Measurements from ENCODE around the gene ITPR1. TPM values are rescaled to one million over a fixed set of nuclear protein-coding genes. Genes with fewer than 3 reads are reported as not detected.
A peak's percentile ranks its signal among the peaks of the same experiment; 100 is the strongest.

The ITPR1 gene
- total RNA-seq, 1 donor from 2014 or later: 143 TPM

DNA sequence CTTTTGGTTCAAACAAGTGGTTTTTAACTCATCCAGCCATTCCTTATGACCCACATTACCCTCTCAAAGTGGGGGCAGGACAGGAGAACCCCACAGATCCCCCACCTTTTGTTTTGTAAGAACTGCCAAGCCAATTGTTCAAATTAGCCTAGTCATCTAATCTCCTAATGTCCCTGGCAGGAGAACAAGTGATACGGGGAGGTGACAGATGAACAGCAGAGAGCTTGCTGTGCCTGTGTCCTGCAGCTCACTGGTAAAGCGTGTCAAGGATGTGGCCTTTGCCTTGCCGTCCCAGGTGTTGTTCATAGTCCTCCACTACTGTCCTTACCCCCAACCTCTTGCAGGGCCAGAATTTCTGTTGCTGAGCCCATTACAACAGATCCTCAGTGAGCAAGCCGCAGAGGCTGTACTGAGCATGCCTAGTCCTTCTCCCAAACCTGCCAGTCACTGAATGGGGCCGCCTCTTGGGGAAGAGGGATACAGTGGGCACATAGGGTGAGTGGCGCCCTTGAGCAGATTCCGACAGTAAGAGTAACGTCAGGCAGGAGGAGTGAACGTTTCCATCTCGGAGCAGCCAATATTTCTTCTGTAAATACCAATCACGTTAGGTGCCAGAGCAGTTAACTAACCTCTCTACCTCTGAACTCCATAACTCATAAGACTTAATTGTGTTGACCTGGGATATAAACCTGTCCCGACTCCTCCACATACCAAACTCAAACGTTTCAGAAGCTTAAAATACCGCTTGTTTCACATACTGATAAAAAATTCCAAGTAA, 87.4 kb downstream of the ITPR1 start:
- Mint-ChIP-seq H3K4me3 (no peak overlapping the region), H3K36me3 (ENCODE audit: low read depth) (peaks cover 4% of the 10 kb centered on the region), H3K4me1 (peaks cover 70% of the 10 kb centered on the region), H3K9me3 (no peaks in the 10 kb centered on the region), H3K27ac (peak overlapping the region; percentile 71), H3K27me3 (no peaks in the 10 kb centered on the region)
- ChIA-PET POLR2A (interaction anchor here (0.6 kb wide), 1 partner anchor 9 kb away, joined by 4 read pairs; no protein-coding TSS in a partner anchor), CTCF (no interaction called here)
- intact Hi-C loops (cut with micrococcal nuclease): loop anchor here (5.0 kb wide), 1 partner anchor 73 kb away; no protein-coding TSS in a partner anchor
- TF ChIP-seq, protein P1, sequence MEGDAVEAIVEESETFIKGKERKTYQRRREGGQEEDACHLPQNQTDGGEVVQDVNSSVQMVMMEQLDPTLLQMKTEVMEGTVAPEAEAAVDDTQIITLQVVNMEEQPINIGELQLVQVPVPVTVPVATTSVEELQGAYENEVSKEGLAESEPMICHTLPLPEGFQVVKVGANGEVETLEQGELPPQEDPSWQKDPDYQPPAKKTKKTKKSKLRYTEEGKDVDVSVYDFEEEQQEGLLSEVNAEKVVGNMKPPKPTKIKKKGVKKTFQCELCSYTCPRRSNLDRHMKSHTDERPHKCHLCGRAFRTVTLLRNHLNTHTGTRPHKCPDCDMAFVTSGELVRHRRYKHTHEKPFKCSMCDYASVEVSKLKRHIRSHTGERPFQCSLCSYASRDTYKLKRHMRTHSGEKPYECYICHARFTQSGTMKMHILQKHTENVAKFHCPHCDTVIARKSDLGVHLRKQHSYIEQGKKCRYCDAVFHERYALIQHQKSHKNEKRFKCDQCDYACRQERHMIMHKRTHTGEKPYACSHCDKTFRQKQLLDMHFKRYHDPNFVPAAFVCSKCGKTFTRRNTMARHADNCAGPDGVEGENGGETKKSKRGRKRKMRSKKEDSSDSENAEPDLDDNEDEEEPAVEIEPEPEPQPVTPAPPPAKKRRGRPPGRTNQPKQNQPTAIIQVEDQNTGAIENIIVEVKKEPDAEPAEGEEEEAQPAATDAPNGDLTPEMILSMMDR (IDR thresholded peaks at IDR 0.05): no peak
- ATAC-seq (ENCODE audit: low read depth) (no peak), DNase-seq (no peak)

DNA sequence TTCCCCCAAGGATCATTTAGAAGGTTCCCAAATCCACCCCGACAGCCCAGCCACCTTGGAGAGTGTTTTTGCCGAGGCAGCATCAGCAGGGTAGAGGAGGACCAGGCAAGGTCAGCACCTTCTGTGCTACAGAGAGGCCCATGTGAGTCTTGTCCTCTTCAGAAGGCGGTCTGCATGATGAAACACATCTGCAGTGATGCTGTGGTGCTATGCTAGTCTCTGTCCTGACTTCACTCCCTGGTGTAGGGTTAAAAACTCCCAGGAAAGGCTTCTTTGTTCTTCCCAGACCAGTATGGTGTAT, 87.9 kb downstream of the ITPR1 start:
- CTCF ChIA-PET: no interaction called here

DNA sequence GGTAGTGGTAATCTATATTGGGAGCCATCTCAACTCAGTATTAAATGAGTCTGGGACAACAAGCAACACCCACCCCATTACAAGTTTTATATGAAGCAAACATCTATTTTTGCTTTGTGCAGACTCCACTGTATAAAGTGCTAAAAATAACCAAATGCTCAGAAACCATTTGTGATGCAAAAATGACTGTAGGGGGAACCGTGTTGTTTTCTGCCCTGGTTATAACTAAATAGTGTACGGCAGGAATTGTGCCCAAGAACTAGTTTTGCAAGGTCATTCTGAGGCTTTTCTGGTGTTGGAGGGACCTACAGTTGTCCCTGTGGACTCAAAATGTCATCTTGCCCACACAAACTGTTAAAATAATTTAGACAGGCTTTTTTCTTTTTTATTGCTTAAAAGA, 88.3 kb downstream of the ITPR1 start:
- H3K4me1 Mint-ChIP-seq: peaks cover 71% of the 10 kb centered on the region
- intact Hi-C loops (cut with micrococcal nuclease): loop anchor here (5.0 kb wide), 1 partner anchor 74 kb away; no protein-coding TSS in a partner anchor
- DNase-seq (no peak), ATAC-seq (ENCODE audit: low read depth) (no peak)
- no peak overlapping the region for H3K4me3 Mint-ChIP-seq
- peak overlapping the region; percentile 71 for H3K27ac Mint-ChIP-seq
- H3K27me3 Mint-ChIP-seq: no peaks in the 10 kb centered on the region
- no peaks in the 10 kb centered on the region for H3K9me3 Mint-ChIP-seq
- no peaks in the 10 kb centered on the region for H3K36me3 Mint-ChIP-seq (ENCODE audit: low read depth)
- ChIA-PET CTCF (no interaction called here), POLR2A (interaction anchor here (0.6 kb wide), 1 partner anchor 8 kb away, joined by 4 read pairs; no protein-coding TSS in a partner anchor)
- TF ChIP-seq, protein P1 (IDR thresholded peaks at IDR 0.05): no peak

More for the DNA sequence above, 87.9 kb downstream of the ITPR1 start:
- Mint-ChIP-seq H3K4me1 (peaks cover 70% of the 10 kb centered on the region), H3K9me3 (no peaks in the 10 kb centered on the region), H3K4me3 (no peak overlapping the region), H3K27ac (peak overlapping the region; percentile 71), H3K27me3 (no peaks in the 10 kb centered on the region), H3K36me3 (ENCODE audit: low read depth) (peaks cover 3% of the 10 kb centered on the region)
- TF ChIP-seq, protein P1 (IDR thresholded peaks at IDR 0.05): no peak
- intact Hi-C loops (cut with micrococcal nuclease): loop anchor here (5.0 kb wide), 1 partner anchor 74 kb away; no protein-coding TSS in a partner anchor
- POLR2A ChIA-PET: interaction anchor here (0.6 kb wide), 1 partner anchor 9 kb away, joined by 4 read pairs; no protein-coding TSS in a partner anchor
- DNase-seq: no peak
- ATAC-seq (ENCODE audit: low read depth): peak; percentile 23

DNA sequence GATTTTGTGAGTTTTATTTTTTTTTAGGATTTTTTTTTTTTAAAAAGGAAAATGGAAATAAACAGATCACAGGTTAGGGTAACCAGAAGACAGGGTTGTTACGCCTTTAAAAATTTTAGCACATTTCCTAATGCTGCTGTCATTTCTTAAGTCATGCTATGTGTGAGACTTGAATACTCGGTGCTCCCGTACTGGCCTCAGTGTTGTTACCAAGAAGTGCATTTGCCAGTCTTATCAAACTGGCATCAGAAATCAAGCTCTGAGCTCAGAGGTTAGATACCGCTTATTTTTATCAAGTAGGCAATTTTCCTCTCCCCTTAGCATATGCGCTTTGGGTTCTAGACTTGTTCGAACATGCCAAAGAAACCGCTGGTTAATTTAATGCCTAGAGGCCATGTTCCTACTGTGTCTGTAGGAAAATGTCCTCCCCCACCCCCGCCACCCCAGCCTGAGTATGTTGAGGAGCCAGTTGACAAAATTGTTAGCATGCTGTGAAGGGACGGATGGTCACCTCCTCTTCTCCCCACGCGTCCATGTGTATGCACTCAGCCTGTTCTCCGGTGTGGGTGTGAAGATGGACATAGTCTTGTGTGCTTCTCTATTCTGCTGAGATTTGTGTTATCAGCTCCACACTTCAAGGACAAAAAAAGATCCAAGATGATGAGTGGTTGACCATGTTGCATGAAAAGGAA, 88.9 kb downstream of the ITPR1 start:
- H3K36me3 Mint-ChIP-seq (ENCODE audit: low read depth): no peaks in the 10 kb centered on the region
- H3K27me3 Mint-ChIP-seq: no peaks in the 10 kb centered on the region
- TF ChIP-seq, protein P1 (IDR thresholded peaks at IDR 0.05): no peak
- DNase-seq (no peak), ATAC-seq (ENCODE audit: low read depth) (no peak)
- no peak overlapping the region for H3K27ac Mint-ChIP-seq
- H3K4me3 Mint-ChIP-seq: no peak overlapping the region
- ChIA-PET POLR2A (no interaction called here), CTCF (no interaction called here)
- intact Hi-C loops (cut with micrococcal nuclease): loop anchor here (5.0 kb wide), 1 partner anchor 75 kb away; no protein-coding TSS in a partner anchor
- no peaks in the 10 kb centered on the region for H3K9me3 Mint-ChIP-seq
- H3K4me1 Mint-ChIP-seq: peaks cover 76% of the 10 kb centered on the region

DNA sequence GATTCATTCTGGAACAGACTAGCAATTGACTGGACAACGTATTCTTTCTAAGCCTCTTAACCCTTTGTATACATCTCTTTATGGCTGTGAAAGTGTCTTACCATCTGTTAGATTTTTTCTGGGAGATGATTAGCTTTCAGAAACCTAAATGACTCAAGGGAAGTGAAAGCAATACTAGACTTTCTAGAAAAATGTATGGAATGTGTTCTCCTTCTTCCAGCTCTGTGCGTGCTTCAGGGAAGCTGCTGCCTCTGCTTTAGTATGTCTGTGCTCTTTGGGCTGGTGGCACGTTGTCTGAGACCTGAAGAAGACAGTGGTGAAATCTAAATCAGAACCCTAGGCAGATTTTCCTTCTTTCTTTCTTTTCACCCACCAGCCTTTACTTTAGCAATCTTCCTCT, 89.5 kb downstream of the ITPR1 start:
- POLR2A ChIA-PET: interaction anchor here (0.9 to 1.8 kb wide), 2 partner anchors 80 to 90 kb away, joined by 3 to 4 read pairs; partner anchors contain the start of gene ITPR1
- no peak overlapping the region for H3K27ac Mint-ChIP-seq
- no peaks in the 10 kb centered on the region for H3K27me3 Mint-ChIP-seq
- no peaks in the 10 kb centered on the region for H3K9me3 Mint-ChIP-seq
- intact Hi-C loops (cut with micrococcal nuclease): loop anchor here (5.0 kb wide), 1 partner anchor 75 kb away; no protein-coding TSS in a partner anchor
- no peaks in the 10 kb centered on the region for H3K36me3 Mint-ChIP-seq (ENCODE audit: low read depth)
- ATAC-seq (ENCODE audit: low read depth) (no peak), DNase-seq (no peak)
- CTCF ChIA-PET: interaction anchor here (1.1 kb wide), 1 partner anchor 232 kb away, joined by 5 read pairs; no protein-coding TSS in a partner anchor
- peaks cover 76% of the 10 kb centered on the region for H3K4me1 Mint-ChIP-seq
- TF ChIP-seq, protein P1 (IDR thresholded peaks at IDR 0.05): no peak
- no peak overlapping the region for H3K4me3 Mint-ChIP-seq

Data from activated B cell treated with CpG ODN at 0.5 μM for 24 hours (primary cell).